Activated naive CD4-positive, alpha-beta T cell treated with Interleukin-2 at 50 U/mL for 16 hours (primary cell): ENCODE results near the gene PSPN.
"Not testable (repeated sequence)": the region's sequence is repeated elsewhere in the genome, so short reads cannot be mapped to it uniquely, and the experiment has no call there.

Experiments used
- DNase-seq: peaks from one replicate; pipeline ENCODE4 v3.0.0-alpha.2; 2020

Gene PSPN

GRCh38 chr19:6402837-6403608 is 27.3 kb upstream of the PSPN start:
- DNase-seq, result no peak

GRCh38 chr19:6402058-6402457 is 26.3 kb upstream of the PSPN start:
- no peak for DNase-seq

DNA sequence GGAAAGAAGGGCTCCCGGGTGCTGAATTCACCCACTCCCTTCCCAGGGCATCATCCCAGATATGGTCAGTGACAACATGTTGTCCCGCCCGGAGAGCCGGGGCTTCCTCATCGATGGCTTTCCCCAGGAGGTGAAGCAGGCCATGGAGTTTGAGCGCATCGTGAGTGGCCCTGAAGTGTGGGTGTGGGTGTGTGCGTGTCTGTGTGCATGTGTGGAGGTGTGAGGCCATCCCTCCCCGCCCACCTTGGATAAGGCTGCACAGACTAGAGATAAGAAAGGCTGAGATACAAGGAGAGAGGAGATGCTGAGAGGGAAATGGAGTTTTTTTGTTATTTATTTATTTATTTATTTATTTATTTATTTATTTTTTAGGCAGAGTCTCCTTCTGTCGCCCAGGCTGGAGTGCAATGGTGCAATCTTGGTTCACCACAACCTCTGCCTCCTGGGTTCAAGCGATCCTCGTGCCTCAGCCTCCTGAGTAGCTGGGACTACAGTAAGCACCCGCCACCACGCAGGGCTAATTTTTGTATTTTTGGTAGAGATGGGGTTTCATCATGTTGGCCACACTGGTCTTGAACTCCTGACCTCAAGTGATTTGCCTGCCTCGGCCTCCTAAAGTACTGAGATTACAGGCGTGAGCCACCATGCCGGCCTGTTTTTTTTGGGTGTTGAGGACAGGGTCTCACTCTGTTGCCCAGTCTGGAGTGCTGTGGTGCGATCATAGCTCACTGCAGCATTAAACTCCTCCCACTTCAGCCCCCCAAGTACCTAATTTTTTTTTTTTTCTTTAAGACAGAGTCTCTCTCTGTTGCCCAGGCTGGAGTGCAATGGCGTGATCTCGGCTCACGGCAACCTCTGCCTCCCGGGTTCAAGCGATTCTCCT is 24.6 kb upstream of the PSPN start:
- DNase-seq, result not testable (repeated sequence)

DNA sequence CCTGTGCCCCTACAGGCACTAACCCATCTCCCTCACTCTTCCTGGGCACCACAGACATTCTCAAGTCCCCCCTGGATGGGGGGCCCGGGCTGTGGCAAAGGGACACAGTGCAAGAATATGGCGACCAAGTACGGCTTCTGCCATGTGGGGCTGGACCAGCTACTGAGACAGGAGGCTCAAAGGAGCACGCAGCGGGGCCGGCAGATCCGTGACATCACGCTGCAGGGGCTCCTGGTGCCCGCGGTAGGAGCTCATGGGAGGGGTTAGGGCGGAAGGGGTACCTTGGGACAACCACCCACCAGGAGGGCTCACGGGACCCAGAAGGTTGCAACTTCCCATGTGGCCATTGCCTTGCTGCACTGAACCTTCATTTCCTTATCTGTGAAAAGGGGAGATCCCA is 20.6 kb upstream of the PSPN start:
- DNase-seq, result no peak

GRCh38 chr19:6394831-6395230 is 19.1 kb upstream of the PSPN start:
- DNase-seq, result no peak

- DNase-seq, result peak; percentile 71
Measured at GRCh38 chr19:6393983-6394412, 18.3 kb upstream of the PSPN start.

GRCh38 chr19:6393074-6393982 is 17.6 kb upstream of the PSPN start, which contains the start of gene GTF2F1:
Gene GTF2F1 (minus strand): TSS chr19:6393164. CDS start chr19:6392995, 169 bp downstream.
- DNase-seq, result peak; percentile 92

GRCh38 chr19:6392221-6393073 is 16.7 kb upstream of the PSPN start:
- no peak for DNase-seq

DNA sequence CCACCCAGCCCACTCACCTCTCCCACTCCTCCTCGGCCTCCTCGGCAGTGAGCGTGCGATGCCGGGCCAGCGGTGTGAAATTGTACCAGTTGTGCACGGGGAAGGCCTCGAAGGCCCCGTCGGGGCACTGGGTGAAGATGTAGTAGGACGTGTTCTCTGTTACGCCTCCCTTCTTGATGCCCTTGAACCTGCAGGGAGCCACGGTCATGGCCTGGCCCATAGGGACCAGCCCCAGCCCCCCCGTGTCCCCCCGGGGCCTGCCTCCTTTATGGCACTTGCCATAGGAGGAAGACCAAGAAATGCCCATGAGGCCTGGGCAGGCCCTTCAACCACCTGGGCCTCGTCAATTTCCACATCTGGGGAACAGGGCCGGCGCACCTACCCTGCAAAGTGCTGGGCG is 11.6 kb upstream of the PSPN start:
- no peak for DNase-seq

DNA sequence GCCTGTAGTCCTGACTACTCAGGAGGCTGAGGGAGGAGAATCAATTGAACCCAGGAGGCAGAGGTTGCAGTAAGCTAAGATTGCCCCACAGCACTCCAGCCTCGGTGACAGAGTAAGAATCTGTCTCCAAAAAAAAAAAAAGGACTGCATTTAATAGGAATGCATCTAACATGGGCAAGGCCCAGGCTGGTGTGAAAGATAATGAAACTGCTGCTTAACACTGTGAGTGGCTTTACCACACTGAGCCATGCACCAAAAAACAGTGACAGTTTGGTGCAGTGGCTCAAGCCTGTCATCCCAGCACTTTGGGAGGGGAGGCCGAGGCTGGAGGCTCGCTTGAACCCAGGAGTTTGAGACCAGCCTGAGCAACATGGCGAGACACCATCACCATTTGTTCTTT is 8.6 kb upstream of the PSPN start:
- no peak for DNase-seq

GRCh38 chr19:6383188-6383587 is 7.5 kb upstream of the PSPN start:
- no peak for DNase-seq

- no peak for DNase-seq
Measured at GRCh38 chr19:6381030-6381750, 5.5 kb upstream of the PSPN start.

DNA sequence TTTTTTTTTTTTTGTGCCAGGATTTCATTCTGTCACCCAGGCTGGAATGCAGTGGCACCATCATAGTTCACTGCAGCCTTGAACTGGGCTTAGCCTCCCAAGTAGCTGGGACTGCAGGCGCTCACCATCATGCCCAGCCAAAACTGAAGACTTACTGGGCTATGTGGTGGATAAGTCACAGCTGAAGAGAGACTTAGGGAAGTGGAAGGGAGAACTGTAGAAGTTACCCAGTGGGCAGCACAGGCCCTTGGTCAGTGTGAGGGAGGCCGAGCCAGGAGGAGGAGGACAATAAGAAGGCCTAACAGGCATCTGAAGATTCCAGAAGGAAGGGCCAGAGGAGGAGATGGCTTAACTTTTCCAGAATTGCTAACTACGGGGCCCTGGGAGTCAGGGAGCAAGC is 4.0 kb upstream of the PSPN start:
- DNase-seq, result no peak

DNA sequence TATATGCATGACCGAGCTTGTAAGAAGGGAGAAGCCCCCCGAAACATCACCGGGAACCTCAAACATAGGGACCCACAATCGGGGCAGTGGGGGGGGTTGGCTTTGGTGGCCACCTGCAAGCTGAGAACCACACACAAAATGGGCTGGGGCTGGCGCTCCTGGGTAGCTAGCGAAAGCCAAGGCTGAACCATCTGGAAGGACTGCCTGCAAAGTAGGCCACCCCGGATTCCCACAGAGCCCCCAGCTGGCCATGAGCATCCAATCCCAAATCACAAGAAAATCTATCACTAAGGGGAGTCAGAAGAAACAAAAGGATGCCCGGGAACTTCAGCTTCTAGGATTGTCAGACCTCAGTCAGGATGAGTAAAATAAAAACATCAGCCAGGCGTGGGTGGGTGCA is 2.8 kb upstream of the PSPN start:
- no peak for DNase-seq

GRCh38 chr19:6378041-6378440 is 2.3 kb upstream of the PSPN start:
- DNase-seq, result no peak

- no peak for DNase-seq
Measured at GRCh38 chr19:6376512-6377190, 918 bp upstream of the PSPN start.

- no peak for DNase-seq
Measured at GRCh38 chr19:6374711-6375410, 872 bp downstream of the PSPN start.

GRCh38 chr19:6374161-6374709 is 1.5 kb downstream of the PSPN start:
- no peak for DNase-seq

- no peak for DNase-seq
Measured at GRCh38 chr19:6373813-6374108, 2.0 kb downstream of the PSPN start.
